COR-L47 (cell line): ENCODE measurements around the gene NUDT3.
"Not testable (repeated sequence)": the region's sequence is repeated elsewhere in the genome, so short reads cannot be mapped to it uniquely, and the experiment has no call there.

ENCODE experiments used
- DNase-seq: peaks from one replicate; lab custom pipeline; 2025; lab: John Stamatoyannopoulos, UW

The NUDT3 gene

GRCh38 chr6:34288581-34288980 lies 103.9 kb downstream of the NUDT3 start:
- no peak for DNase-seq

GRCh38 chr6:34285448-34286164 lies 106.9 kb downstream of the NUDT3 start:
- DNase-seq = no peak

- no peak for DNase-seq
Observed at GRCh38 chr6:34284563-34285447, 107.7 kb downstream of the NUDT3 start.

- no peak for DNase-seq
Observed at GRCh38 chr6:34281702-34282334, 110.7 kb downstream of the NUDT3 start.

- DNase-seq = no peak
Observed at GRCh38 chr6:34280216-34280615, 112.3 kb downstream of the NUDT3 start.

GRCh38 chr6:34278833-34279232 lies 113.6 kb downstream of the NUDT3 start:
- no peak for DNase-seq

- DNase-seq = no peak
Observed at GRCh38 chr6:34277763-34278112, 114.7 kb downstream of the NUDT3 start.

- DNase-seq = no peak
Observed at GRCh38 chr6:34276881-34277762, 115.3 kb downstream of the NUDT3 start.

GRCh38 chr6:34276191-34276590 lies 116.3 kb downstream of the NUDT3 start:
- no peak for DNase-seq

- DNase-seq = no peak
Observed at GRCh38 chr6:34275128-34275804, 117.2 kb downstream of the NUDT3 start.

GRCh38 chr6:34274129-34274528 lies 118.3 kb downstream of the NUDT3 start:
- no peak for DNase-seq

- DNase-seq = no peak
Observed at GRCh38 chr6:34273242-34273805, 119.1 kb downstream of the NUDT3 start.

- DNase-seq = no peak
Observed at GRCh38 chr6:34272013-34272926, 120.2 kb downstream of the NUDT3 start.

- not testable (repeated sequence) for DNase-seq
Observed at GRCh38 chr6:34269658-34270341, 122.7 kb downstream of the NUDT3 start.

GRCh38 chr6:34269132-34269531 lies 123.3 kb downstream of the NUDT3 start:
- DNase-seq = not testable (repeated sequence)

- no peak for DNase-seq
Observed at GRCh38 chr6:34267746-34268145, 124.7 kb downstream of the NUDT3 start.

GRCh38 chr6:34263484-34263883 lies 129.0 kb downstream of the NUDT3 start:
- not testable (repeated sequence) for DNase-seq

GRCh38 chr6:34260576-34261267 lies 131.7 kb downstream of the NUDT3 start:
- no peak for DNase-seq
